ENCODE results near the gene FLNC.

- no peak for TF ChIP-seq CTCF (IDR thresholded peaks at IDR 0.05)
- no peak for TF ChIP-seq POLR2A (IDR thresholded peaks at IDR 0.05)
Measured at GRCh38 chr7:128906001-128906765, 76.0 kb downstream of the FLNC start.

Data from uterus (tissue), 2 donors.